ENCODE results near the gene THSD7B. TPM values are rescaled to one million over a fixed set of nuclear protein-coding genes. Genes with fewer than 3 reads are reported as not detected.

The THSD7B gene
- total and polyA plus RNA-seq, 7 experiments from 2014 or later = not detected

DNA sequence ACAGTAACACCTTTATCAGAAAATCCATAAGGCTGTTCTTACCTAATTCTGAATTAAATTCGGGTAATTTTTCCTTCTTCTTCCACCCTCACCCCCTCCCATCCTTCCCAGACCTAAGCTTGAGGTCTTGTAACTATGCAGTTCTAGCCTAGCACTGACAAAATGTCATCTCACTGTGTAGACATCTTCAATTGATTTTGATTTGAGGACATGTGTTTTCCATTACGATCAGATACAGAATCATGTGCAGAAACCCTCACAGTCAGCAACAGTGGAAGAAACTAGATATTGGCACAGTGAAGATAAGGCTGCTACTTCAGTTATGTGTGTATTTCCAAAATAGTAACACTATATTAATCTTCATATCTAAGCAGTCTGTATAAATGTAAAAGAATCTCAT, 244.6 kb downstream of the THSD7B start:
- ChIA-PET POLR2A (no interaction called here), CTCF (no interaction called here)
- Histone ChIP-seq H3K4me3 (ENCODE audit: low read length) (no peak overlapping the region), H3K27ac (ENCODE audit: low read depth, low read length) (no peak overlapping the region), H3K4me1 (ENCODE audit: control insufficient read depth in 2 of 2, insufficient read depth in 2 of 2, low read length in 2 of 2) (no peaks in the 10 kb centered on the region), H3K36me3 (ENCODE audit: control insufficient read depth in 2 of 3, insufficient read depth in 3 of 3, low read length in 3 of 3) (no peaks in the 10 kb centered on the region), H3K27me3 (ENCODE audit: control insufficient read depth in 2 of 2, insufficient read depth in 2 of 2, low read length in 2 of 2) (no peaks in the 10 kb centered on the region), H3K9me3 (ENCODE audit: control insufficient read depth in 2 of 3, low read length in 3 of 3) (no peaks in the 10 kb centered on the region)
- intact Hi-C loops (cut with micrococcal nuclease) = no loop called here
- H3K4me1 Mint-ChIP-seq = no peaks in the 10 kb centered on the region
- no peak overlapping the region for H3K27ac Mint-ChIP-seq
- ATAC-seq (no peak), DNase-seq (no peak)
- peaks cover 0 to 2% (median 0%) of the 10 kb centered on the region in 5 donors for H3K27me3 Mint-ChIP-seq
- H3K4me3 Mint-ChIP-seq = no peak overlapping the region
- no peaks in the 10 kb centered on the region for H3K36me3 Mint-ChIP-seq
- peaks cover 0 to 3% (median 0%) of the 10 kb centered on the region in 11 donors for H3K9me3 Mint-ChIP-seq

DNA sequence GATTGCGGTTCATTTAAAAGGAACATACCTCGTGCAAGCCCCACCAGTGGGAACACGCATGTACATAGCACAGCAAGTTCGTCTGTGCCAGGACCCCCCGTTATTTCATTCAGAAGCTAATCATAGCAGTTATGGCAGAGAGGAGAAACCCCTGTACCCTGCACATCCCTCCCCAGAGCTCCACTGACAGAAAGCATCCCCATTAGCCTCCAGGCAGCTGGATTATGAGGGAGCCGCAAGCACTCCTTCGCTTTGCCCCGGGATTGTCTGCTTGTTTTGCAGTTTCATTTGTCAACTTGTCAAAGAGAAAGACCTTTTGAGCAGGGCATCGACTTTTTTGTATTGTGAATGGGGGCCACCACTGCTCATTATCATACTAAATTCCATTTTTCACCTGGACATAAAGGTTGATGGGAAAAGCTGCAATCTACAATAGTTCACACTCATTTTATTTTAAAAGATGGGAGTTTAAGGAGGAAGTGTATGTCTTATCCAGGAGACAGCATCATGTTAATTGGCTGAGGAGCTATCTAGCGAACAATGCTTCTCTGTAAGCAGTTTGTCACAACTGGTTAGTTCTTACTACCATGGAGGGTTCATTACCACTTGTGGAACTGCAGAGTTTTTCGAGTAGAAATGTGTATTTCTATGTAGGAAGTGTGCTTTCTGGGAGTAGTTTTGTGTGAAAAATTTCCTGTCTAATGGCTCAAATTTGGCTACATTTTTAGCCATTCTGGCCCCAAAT, 255.3 kb downstream of the THSD7B start:
- CTCF ChIA-PET = interaction anchor here (0.7 kb wide), 1 partner anchor 8 kb away, joined by 3 read pairs; no protein-coding TSS in a partner anchor

DNA sequence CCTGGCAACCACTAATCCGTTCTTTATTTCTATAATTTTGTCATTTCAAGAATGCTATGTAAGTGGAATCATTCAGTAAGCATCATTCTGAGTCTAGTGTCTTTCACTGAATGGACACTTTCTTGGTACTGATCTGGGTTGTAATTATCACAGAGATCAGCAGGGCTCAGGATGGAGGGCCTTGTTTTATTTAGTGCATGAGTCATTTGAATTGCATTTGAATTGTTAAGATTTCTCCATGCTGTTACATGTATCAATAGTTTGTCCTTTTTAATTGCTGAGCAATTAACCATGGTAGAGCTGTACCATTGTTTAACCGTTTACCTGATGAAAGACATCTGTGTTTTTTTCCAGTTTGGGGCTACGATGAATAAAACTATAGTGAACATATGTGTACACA, 256.4 kb downstream of the THSD7B start:
- ChIA-PET POLR2A (no interaction called here), CTCF (no interaction called here)
- no peak for ATAC-seq
- intact Hi-C loops (cut with micrococcal nuclease) = no loop called here
- no peaks in the 10 kb centered on the region for H3K36me3 ChIP-seq (ENCODE audit: control insufficient read depth in 2 of 3, insufficient read depth in 3 of 3, low read length in 3 of 3)
- H3K4me1 ChIP-seq (ENCODE audit: control insufficient read depth in 2 of 2, insufficient read depth in 2 of 2, low read length in 2 of 2) = no peaks in the 10 kb centered on the region
- no peaks in the 10 kb centered on the region for H3K27me3 ChIP-seq (ENCODE audit: control insufficient read depth in 2 of 2, insufficient read depth in 2 of 2, low read length in 2 of 2)
- H3K9me3 ChIP-seq (ENCODE audit: control insufficient read depth in 2 of 3, low read length in 3 of 3) = no peaks in the 10 kb centered on the region
- Mint-ChIP-seq H3K9me3 (peaks cover 0 to 3% (median 0%) of the 10 kb centered on the region in 11 donors), H3K27me3 (peaks cover 0 to 6% (median 0%) of the 10 kb centered on the region in 5 donors), H3K4me3 (no peak overlapping the region), H3K27ac (no peak overlapping the region), H3K36me3 (no peaks in the 10 kb centered on the region), H3K4me1 (no peaks in the 10 kb centered on the region)
- no peak overlapping the region for H3K27ac ChIP-seq (ENCODE audit: low read depth, low read length)
- DNase-seq = no peak
- H3K4me3 ChIP-seq (ENCODE audit: low read length) = no peak overlapping the region

More for the DNA sequence above, 255.3 kb downstream of the THSD7B start:
- ATAC-seq (no peak), DNase-seq (no peak)
- H3K9me3 ChIP-seq (ENCODE audit: control insufficient read depth in 2 of 3, low read length in 3 of 3) = no peaks in the 10 kb centered on the region
- no peak overlapping the region for H3K4me3 ChIP-seq (ENCODE audit: low read length)
- no peaks in the 10 kb centered on the region for H3K36me3 ChIP-seq (ENCODE audit: control insufficient read depth in 2 of 3, insufficient read depth in 3 of 3, low read length in 3 of 3)
- POLR2A ChIA-PET = no interaction called here
- H3K4me1 ChIP-seq (ENCODE audit: control insufficient read depth in 2 of 2, insufficient read depth in 2 of 2, low read length in 2 of 2) = no peaks in the 10 kb centered on the region
- H3K27ac Mint-ChIP-seq = no peak overlapping the region
- H3K4me3 Mint-ChIP-seq = no peak overlapping the region
- no peaks in the 10 kb centered on the region for H3K36me3 Mint-ChIP-seq
- no peak overlapping the region for H3K27ac ChIP-seq (ENCODE audit: low read depth, low read length)
- no peaks in the 10 kb centered on the region for H3K27me3 ChIP-seq (ENCODE audit: control insufficient read depth in 2 of 2, insufficient read depth in 2 of 2, low read length in 2 of 2)
- intact Hi-C loops (cut with micrococcal nuclease) = no loop called here
- no peaks in the 10 kb centered on the region for H3K9me3 Mint-ChIP-seq
- H3K27me3 Mint-ChIP-seq = peaks cover 0 to 6% (median 0%) of the 10 kb centered on the region in 5 donors
- H3K4me1 Mint-ChIP-seq = no peaks in the 10 kb centered on the region

GRCh38 chr2:137023205-137023604, 257.9 kb downstream of the THSD7B start:
- Mint-ChIP-seq H3K27me3 (peaks cover 0 to 6% (median 0%) of the 10 kb centered on the region in 5 donors), H3K27ac (no peak overlapping the region), H3K9me3 (peaks cover 0 to 3% (median 0%) of the 10 kb centered on the region in 11 donors), H3K4me3 (no peak overlapping the region), H3K4me1 (no peaks in the 10 kb centered on the region), H3K36me3 (no peaks in the 10 kb centered on the region)
- ChIA-PET CTCF (no interaction called here), POLR2A (no interaction called here)
- no peak overlapping the region for H3K4me3 ChIP-seq (ENCODE audit: low read length)
- H3K9me3 ChIP-seq (ENCODE audit: control insufficient read depth in 2 of 3, low read length in 3 of 3) = no peaks in the 10 kb centered on the region
- intact Hi-C loops (cut with micrococcal nuclease) = no loop called here
- H3K36me3 ChIP-seq (ENCODE audit: control insufficient read depth in 2 of 3, insufficient read depth in 3 of 3, low read length in 3 of 3) = no peaks in the 10 kb centered on the region
- no peak overlapping the region for H3K27ac ChIP-seq (ENCODE audit: low read depth, low read length)
- ATAC-seq (no peak), DNase-seq (no peak)
- H3K27me3 ChIP-seq (ENCODE audit: control insufficient read depth in 2 of 2, insufficient read depth in 2 of 2, low read length in 2 of 2) = no peaks in the 10 kb centered on the region
- no peaks in the 10 kb centered on the region for H3K4me1 ChIP-seq (ENCODE audit: control insufficient read depth in 2 of 2, insufficient read depth in 2 of 2, low read length in 2 of 2)

DNA sequence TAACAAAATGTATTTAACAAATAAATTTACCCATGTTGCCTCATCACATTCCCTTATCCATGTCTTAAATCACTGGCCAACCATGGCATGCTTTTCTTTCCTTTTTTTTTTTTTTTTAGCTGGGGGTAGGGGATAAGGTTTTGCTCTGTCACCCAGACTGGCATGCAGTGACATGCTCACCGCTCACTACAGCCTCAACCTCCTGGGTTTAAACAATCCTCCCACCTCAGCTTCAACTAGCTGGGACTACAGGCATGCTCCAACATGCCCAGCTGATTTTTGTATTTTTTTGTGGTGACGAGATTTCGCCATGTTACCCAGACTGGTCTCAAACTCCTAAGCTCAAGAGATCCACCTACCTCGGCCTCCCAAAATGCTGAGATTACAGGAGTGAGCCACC, 266.4 kb downstream of the THSD7B start:
- no peaks in the 10 kb centered on the region for H3K36me3 ChIP-seq (ENCODE audit: control insufficient read depth in 2 of 3, insufficient read depth in 3 of 3, low read length in 3 of 3)
- no peaks in the 10 kb centered on the region for H3K4me1 ChIP-seq (ENCODE audit: control insufficient read depth in 2 of 2, insufficient read depth in 2 of 2, low read length in 2 of 2)
- ATAC-seq (no peak), DNase-seq (no peak)
- ChIA-PET POLR2A (no interaction called here), CTCF (no interaction called here)
- H3K4me3 Mint-ChIP-seq = no peak overlapping the region
- no peaks in the 10 kb centered on the region for H3K27me3 Mint-ChIP-seq
- no peak overlapping the region for H3K4me3 ChIP-seq (ENCODE audit: low read length)
- H3K36me3 Mint-ChIP-seq = no peaks in the 10 kb centered on the region
- H3K9me3 Mint-ChIP-seq = peaks cover 0 to 7% (median 3%) of the 10 kb centered on the region in 11 donors
- H3K4me1 Mint-ChIP-seq = no peaks in the 10 kb centered on the region
- no peaks in the 10 kb centered on the region for H3K27me3 ChIP-seq (ENCODE audit: control insufficient read depth in 2 of 2, insufficient read depth in 2 of 2, low read length in 2 of 2)
- no peaks in the 10 kb centered on the region for H3K9me3 ChIP-seq (ENCODE audit: control insufficient read depth in 2 of 3, low read length in 3 of 3)
- no peak overlapping the region for H3K27ac Mint-ChIP-seq
- intact Hi-C loops (cut with micrococcal nuclease) = no loop called here
- H3K27ac ChIP-seq (ENCODE audit: low read depth, low read length) = no peak overlapping the region

GRCh38 chr2:137036619-137037018, 271.3 kb downstream of the THSD7B start:
- ATAC-seq = no peak
- Histone ChIP-seq H3K9me3 (ENCODE audit: control insufficient read depth in 2 of 3, low read length in 3 of 3) (no peaks in the 10 kb centered on the region), H3K4me3 (ENCODE audit: low read length) (no peak overlapping the region), H3K36me3 (ENCODE audit: control insufficient read depth in 2 of 3, insufficient read depth in 3 of 3, low read length in 3 of 3) (no peaks in the 10 kb centered on the region), H3K27me3 (ENCODE audit: control insufficient read depth in 2 of 2, insufficient read depth in 2 of 2, low read length in 2 of 2) (no peaks in the 10 kb centered on the region), H3K4me1 (ENCODE audit: control insufficient read depth in 2 of 2, insufficient read depth in 2 of 2, low read length in 2 of 2) (no peaks in the 10 kb centered on the region), H3K27ac (ENCODE audit: low read depth, low read length) (no peak overlapping the region)
- no peaks in the 10 kb centered on the region for H3K36me3 Mint-ChIP-seq
- DNase-seq = no peak
- no peak overlapping the region for H3K4me3 Mint-ChIP-seq
- H3K9me3 Mint-ChIP-seq = peaks cover 0 to 7% (median 3%) of the 10 kb centered on the region in 11 donors
- ChIA-PET CTCF (no interaction called here), POLR2A (no interaction called here)
- H3K4me1 Mint-ChIP-seq = no peaks in the 10 kb centered on the region
- intact Hi-C loops (cut with micrococcal nuclease) = no loop called here
- peaks cover 0 to 10% (median 0%) of the 10 kb centered on the region in 5 donors for H3K27me3 Mint-ChIP-seq
- H3K27ac Mint-ChIP-seq = no peak overlapping the region

GRCh38 chr2:137039482-137040152, 274.3 kb downstream of the THSD7B start:
- Mint-ChIP-seq H3K27ac (no peak overlapping the region), H3K36me3 (no peaks in the 10 kb centered on the region), H3K4me3 (no peak overlapping the region), H3K4me1 (no peaks in the 10 kb centered on the region), H3K9me3 (peaks cover 0 to 4% (median 0%) of the 10 kb centered on the region in 11 donors), H3K27me3 (peaks cover 0 to 15% (median 0%) of the 10 kb centered on the region in 5 donors)
- Histone ChIP-seq H3K9me3 (ENCODE audit: control insufficient read depth in 2 of 3, low read length in 3 of 3) (no peaks in the 10 kb centered on the region), H3K27me3 (ENCODE audit: control insufficient read depth in 2 of 2, insufficient read depth in 2 of 2, low read length in 2 of 2) (no peaks in the 10 kb centered on the region), H3K27ac (ENCODE audit: low read depth, low read length) (no peak overlapping the region), H3K4me1 (ENCODE audit: control insufficient read depth in 2 of 2, insufficient read depth in 2 of 2, low read length in 2 of 2) (no peaks in the 10 kb centered on the region), H3K4me3 (ENCODE audit: low read length) (no peak overlapping the region), H3K36me3 (ENCODE audit: control insufficient read depth in 2 of 3, insufficient read depth in 3 of 3, low read length in 3 of 3) (no peaks in the 10 kb centered on the region)
- POLR2A ChIA-PET = no interaction called here
- CTCF ChIA-PET = no interaction called here
- no peak for DNase-seq
- intact Hi-C loops (cut with micrococcal nuclease) = no loop called here
- ATAC-seq = no peak
